ENCODE results near the gene NEGR1.

NEGR1 gene

DNA sequence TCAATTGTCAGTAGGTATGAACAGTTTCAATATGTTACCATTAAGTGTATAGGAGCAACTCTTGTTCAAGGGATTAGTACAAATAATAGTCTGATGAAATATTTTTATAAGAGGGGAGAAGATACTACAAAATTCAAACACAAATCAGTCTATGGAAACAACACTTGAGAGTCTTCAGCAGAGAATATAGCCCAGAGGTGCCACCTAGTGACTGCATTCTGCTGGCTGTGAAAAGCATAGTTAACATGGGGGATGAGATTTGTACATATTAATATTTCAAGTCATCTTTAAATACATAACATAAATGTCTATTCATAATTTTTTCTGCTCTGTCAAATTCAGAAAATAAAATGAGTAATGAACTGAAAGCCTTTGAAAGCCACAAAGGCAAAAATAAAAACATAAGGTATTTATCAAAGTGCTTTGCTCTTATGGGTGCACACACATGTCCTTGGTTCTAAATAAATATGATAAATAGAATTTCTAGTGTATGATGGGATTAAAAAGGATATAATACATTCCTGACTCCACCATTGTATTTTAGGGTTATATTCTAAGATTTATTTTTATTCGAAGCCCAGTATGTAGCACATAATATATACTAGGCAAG is 760.6 kb downstream of the NEGR1 start:
- no peak for DNase-seq (ENCODE audit: extremely low read depth in 1 of 2, low read depth in 1 of 2)

DNA sequence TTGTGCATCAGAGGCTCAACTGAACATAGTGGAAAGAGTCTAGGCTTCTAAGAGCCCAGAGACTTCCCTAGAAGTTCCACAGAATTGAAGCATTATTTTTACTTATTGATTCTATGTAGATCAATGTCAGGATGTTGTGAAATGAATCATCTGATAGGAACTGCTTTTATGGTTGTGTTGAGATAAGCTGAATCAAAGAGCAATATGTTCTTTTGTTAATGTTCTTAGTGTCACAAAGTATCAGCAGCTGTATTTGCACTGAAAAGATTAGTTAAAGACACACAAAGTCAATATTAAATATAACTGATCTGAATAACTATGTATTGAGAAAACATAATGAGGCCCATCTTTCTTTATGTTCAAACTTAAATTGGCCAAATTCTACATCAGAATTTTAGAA is 770.8 kb downstream of the NEGR1 start:
- no peak for DNase-seq (ENCODE audit: extremely low read depth in 1 of 2, low read depth in 1 of 2)

DNA sequence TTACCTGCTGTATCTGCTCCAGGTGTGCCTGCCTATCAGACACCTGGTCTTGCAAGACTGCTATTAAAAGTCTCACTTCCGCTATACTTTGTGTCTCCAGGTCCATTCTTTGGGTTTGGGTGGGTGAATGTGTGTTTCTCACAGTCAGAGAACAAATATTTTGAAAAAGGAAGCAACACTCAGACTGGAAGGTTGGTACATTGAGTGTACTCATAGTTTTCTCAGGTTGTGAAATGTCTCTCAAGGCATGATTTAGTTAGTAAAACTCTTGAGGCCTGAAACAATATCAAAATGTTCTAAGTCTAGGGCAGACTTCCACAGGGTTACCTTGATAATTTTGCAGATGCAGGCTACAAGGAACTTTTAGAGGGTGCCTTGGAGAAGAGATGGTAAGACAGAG is 771.6 kb downstream of the NEGR1 start:
- DNase-seq (ENCODE audit: extremely low read depth in 1 of 2, low read depth in 1 of 2), result no peak

DNA sequence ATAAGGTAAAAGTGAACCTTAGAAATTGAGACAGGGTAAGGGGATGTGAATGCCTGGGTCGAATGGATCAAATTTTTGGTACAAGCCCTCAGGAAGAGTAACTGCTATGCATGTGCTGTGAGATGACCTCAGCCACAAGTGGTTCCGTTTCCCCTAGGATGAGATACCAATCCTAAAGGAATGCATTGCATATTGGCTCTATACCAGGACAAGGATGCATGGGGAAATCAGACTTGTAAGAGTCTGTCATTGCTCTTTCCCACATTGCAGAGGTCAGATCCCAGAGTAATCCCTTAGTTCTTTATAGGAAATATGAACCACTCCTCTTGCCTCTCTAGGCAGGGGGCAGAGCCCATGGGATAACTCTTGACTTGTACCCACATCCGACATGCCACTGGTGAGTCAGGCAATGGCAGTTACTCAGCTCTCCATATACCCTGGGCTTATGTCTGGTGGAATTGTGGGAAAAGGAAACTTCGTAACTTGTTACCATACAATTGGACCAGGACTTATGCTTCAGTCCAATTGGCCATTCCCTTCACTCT is 773.2 kb downstream of the NEGR1 start:
- DNase-seq (ENCODE audit: extremely low read depth in 1 of 2, low read depth in 1 of 2), result no peak

DNA sequence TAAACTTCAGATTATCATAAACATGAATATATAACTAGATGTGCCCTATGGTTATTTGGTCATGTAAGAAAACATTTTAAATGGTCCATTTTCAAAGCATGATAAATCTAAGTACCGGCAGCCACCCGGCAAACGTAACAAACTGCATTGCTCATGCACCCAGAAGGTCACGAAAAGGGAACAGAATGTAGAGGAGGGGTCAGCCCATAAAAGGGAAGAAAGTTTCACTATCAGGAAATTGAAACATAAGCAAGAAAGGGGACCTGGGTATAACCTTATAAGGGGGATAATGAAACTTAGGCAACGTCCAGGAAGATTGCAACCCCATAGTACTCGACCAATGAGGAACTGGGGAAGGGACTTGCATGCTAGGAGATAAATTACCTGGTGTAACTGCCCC is 780.3 kb downstream of the NEGR1 start:
- DNase-seq (ENCODE audit: extremely low read depth in 1 of 2, low read depth in 1 of 2), result no peak

DNA sequence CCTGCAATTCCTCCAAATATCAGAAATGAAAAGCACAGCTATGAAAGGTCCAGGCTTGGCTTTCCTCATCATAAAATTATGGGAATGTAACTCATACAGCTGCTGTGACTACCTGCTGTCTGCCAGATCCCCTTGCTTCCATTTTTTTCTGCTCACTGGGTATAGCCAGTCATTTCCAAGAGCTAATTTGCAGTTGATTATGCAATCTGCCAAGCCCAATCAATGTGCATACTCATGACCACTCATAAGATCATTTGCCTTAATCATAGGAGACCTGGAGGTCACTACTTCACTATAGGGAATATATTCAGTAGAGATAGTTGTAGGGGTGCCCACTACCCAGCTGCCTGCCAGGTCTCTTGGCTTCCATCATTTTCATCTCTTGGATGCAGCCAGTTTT is 783.8 kb downstream of the NEGR1 start:
- no peak for DNase-seq (ENCODE audit: extremely low read depth in 1 of 2, low read depth in 1 of 2)

DNA sequence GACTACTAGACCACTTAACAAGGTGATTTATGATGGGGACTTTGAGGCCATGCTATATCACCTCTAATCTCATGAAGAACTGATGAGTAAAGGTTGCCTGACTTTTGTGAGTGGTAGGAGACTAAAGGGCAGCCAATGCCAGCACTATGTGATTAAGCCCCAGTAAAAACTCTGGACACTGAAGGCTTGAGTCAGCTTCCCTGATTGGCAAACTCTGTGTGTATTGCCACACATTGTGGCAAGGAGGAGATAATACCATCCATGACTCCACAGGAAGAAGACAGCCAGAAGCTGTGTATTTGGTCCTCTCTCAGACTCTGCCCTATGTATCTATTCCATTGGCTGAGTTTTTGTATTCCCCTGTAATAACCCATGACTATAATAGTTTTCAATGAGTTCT is 788.2 kb downstream of the NEGR1 start:
- no peak for DNase-seq (ENCODE audit: extremely low read depth in 1 of 2, low read depth in 1 of 2)

DNA sequence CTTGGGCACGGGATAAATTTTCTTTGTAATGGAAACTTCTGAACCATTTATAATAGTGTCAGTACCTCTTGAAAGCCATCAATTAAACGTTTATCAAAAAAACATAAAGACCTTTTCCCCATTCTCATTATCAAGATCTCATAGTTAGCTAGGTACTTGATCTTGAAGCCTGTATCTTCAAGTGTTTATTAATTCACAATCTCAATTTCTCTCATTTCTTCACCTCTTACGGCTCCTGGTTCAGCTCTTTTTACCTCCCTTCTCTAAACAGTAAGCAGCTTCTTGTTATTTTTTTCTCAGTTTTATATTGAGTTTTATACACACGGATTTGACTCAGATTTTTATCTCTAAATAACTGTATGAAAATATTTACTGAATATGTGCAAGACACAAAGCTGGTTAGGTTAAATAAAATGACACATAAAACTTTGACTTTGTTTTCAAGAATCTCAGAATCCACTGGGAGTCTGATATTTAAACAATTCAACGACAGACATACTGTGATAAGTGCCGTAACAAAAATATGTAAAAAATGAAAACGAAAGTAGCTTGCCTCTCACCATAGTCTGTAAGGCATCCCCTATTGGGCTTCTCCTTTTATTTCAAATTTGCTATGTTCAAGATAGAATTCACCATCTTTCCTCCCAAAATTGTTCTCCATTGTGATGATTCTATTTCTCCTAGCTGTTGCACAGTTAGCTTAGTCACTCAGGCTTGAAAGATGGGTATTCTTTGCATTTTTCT is 789.9 kb downstream of the NEGR1 start:
- DNase-seq (ENCODE audit: extremely low read depth in 1 of 2, low read depth in 1 of 2), result no peak

DNA sequence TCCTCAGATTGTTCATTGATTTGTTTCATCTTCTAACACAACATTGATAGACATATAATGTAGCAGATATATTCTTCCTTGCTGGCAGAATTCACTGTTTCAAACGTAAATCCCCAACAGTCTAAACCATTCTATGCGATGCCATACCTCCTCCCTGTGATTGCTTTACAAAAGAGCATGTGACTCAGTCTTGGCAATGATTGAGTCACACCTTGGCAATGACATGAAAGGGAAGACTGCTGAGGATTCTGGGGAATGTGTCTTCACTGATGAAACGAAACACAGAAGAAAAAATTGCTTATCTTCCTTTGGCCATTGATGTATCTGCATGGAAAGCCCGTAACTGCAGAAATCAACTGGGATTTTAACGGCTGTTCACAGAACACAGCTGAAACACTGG is 791.9 kb downstream of the NEGR1 start:
- no peak for DNase-seq (ENCODE audit: extremely low read depth in 1 of 2, low read depth in 1 of 2)

DNA sequence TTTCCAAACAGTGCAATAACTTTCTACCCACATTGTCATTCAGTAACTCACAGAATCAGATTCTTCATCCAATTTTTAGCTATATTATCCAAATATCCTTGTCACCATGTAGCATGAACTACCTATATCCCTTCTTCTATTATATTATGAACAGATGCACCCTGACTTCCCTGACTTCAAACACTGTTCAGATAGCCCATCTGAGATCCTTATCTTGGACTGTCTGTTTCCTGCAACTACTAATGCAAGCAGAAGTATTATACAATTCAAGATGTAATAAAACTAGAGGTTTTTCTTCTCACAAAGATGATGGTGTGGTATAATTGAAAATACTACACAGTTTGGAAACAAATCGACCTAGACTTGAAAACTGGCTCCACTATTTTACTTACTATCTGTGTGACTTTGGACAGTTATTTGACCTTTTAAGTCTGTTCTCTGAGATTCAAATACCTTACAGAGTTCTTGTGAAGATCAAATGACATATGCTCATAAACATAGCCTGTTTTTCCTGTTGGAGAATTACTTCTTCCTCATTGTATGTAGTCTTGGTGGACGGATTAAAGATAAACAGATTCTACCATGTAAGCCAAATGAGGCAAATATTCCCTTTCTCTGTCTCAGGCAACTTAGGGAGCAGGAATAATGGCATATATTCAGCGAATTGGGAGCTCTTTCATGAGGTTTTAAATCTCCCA is 793.6 kb downstream of the NEGR1 start:
- no peak for DNase-seq (ENCODE audit: extremely low read depth in 1 of 2, low read depth in 1 of 2)

DNA sequence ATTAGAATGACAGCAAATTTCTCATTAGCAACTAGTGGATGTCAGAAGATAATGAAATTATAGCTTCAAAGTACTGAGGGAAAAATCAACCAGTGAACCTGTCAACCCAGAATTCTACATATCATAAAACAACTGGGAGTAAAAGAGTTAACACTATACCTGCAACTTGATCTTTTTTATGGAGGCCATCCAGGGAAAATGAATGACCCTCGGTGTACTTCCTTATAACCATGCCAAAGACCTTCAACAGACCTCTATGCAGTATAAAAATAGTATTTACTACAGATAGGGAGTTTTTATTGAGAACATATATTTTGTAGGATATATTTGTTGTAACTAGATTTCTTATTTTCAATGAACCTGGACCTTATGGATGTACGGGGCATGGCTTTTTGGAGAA is 809.0 kb downstream of the NEGR1 start:
- no peak for DNase-seq (ENCODE audit: extremely low read depth in 1 of 2, low read depth in 1 of 2)

DNA sequence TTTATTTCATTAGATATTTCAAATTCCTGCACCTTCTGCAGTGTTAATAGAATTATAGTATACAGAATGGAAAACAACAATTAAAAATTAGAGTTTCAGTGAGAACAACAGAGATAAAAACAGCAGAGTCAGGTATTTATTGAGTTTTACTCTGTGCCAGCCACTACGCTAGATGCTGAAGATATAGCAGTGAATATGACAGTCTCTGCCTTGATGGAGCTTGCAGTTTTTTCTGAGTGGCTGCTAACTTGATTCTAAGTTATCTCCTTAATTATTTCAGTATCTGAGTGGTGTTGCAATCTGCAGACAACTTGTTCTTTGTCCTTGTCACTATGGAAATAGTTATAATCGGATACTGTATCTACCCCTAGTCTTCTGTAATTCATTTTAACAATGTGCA is 817.2 kb downstream of the NEGR1 start:
- DNase-seq (ENCODE audit: extremely low read depth in 1 of 2, low read depth in 1 of 2), result no peak

DNA sequence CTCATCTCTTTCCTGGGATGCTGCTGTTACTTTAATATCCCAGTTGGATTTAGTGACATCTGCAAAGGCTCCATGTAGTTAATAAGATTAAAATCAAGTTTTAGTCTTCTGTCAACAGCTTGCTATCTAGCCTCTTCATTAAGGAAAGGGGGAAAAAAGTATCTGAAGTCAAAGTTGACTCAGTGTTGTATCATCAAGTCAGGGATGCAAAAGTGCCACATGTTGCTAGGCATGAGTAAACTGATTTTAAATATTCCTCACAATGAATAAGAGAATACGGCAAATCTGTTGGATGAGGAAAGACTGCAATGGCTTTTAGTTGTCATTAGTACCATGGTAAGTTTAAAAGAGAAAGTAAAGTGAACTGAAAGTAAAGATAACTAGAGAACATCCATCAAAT is 818.3 kb downstream of the NEGR1 start:
- DNase-seq (ENCODE audit: extremely low read depth in 1 of 2, low read depth in 1 of 2), result no peak

DNA sequence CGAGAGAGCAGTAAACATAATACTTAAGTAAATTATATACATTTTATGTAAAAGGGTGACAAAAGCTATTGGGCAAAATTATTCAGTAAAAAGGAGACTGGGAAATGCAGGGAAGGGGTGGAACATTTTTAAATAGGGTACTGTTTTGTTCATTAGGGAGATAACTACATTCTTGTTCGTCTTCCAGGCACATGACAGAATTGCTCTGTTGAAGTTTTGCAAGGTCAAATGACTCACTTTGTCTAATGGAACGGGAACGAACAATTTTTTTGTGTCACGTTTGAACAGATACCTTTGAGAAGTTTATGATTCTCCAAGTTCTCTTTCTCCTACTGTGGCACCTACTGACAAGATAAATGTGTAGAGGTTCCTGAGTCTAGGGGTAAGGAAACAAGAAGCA is 819.2 kb downstream of the NEGR1 start:
- DNase-seq (ENCODE audit: extremely low read depth in 1 of 2, low read depth in 1 of 2), result no peak

DNA sequence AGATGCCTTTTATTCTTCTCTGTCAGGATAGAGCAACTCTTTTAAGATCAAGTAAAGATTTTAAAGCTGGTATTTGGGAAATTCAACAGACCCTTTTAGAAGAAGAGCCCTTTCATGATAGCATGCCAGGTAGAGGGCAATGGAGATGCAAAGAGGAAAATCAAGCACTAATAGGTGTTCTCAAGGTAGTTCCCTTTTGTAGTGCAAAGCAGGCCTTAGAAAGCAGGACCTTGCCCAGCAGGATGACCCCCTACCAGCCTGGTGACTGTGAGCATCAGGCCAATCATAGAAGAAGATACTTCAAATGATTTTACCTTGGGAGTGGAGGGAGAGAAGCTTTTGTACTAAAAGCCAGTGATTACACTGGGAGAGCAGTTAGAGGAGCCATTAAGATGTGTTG is 820.1 kb downstream of the NEGR1 start:
- DNase-seq (ENCODE audit: extremely low read depth in 1 of 2, low read depth in 1 of 2), result no peak

DNA sequence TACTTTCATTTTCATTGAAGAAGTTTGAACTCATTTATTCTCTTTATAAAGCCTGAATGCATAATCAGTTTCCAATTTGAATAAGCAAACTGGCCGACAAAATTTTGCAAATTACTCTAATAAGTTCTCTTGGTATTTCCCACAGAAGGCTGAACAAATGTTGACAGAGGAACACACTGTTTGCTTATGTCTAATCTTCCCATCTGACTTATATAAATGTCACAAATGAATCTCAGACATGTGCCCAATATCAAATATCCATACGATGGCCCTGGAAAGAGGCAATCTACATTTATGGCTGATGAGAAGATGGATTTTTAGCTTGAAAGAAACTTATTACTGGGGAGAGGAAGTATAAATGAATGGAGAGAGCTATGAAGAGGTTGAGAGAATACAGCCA is 820.9 kb downstream of the NEGR1 start:
- DNase-seq (ENCODE audit: extremely low read depth in 1 of 2, low read depth in 1 of 2), result no peak

DNA sequence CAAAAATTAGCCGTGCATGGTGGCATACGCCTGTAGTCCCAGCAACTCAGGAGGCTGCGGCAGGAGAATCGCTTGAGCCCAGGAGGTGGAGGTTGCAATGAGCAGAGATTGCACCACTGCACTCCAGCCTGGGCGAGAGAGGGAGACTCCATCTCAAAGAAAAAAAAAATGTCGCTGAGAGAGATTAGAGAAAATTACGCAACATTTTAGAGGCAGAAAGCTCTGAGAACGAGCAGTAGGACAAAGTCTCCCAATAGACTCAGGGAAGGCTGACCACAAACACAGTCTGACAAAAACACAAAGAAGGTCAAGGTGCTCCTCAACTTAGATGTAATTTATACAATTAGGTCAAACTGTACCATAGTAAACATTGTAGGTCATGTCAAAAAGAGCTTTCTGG is 833.9 kb downstream of the NEGR1 start:
- no peak for DNase-seq (ENCODE audit: extremely low read depth in 1 of 2, low read depth in 1 of 2)

DNA sequence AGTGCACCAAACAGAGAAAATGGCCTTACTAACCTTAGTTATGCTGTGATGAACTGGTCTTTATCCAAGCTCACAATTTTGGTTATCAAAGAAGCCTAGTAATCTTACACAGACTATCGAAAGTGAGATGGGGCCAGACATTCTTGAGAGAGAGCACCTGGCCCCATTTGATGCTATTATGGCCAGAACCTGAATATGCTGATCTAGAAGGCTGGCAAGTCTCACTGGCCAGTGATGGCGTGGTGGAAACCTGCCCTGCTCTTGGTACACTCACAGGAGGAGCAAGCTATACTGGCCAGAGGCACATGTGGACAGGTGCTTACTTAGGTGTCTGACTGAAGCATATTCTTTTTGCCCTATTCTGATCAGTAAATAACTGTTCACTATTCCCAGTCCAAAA is 843.7 kb downstream of the NEGR1 start:
- no peak for DNase-seq (ENCODE audit: extremely low read depth in 1 of 2, low read depth in 1 of 2)

DNA sequence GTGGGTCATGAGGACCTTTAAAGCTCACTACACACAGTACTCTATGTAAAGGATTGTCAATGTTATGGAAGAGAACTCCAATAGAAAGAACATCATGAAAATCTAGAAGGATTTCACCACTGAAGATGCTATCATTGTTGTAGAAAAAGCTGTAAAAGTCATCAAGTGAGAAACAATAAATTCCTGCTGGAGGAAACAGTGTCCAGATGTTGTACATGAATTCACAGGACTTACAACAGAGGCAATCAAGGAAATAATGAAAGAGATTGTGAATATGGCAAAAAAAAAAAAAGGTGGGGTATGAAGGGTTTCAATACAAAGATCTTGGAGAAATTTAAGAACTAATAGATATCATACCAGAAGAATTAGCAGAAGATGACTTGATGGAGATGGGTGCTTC is 846.4 kb downstream of the NEGR1 start:
- DNase-seq (ENCODE audit: extremely low read depth in 1 of 2, low read depth in 1 of 2), result no peak

DNA sequence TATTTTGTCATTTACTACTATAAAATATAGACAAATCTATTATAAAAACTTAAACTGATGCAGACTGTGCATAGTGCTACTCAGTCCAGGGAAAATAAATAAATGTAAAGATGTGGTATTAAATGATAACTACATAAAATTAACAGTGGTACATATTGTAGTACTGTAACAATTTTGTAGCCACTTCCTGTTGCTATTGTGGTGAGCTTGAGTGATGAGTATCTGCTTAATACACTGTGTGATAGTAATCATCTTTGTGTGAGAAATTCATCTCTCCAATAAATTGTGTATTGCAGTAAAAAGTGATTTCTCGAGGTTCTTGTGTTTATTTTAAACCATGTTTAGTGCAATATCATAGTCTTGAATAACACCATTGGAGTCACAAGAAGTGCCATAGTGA is 848.1 kb downstream of the NEGR1 start:
- DNase-seq (ENCODE audit: extremely low read depth in 1 of 2, low read depth in 1 of 2), result no peak

DNA sequence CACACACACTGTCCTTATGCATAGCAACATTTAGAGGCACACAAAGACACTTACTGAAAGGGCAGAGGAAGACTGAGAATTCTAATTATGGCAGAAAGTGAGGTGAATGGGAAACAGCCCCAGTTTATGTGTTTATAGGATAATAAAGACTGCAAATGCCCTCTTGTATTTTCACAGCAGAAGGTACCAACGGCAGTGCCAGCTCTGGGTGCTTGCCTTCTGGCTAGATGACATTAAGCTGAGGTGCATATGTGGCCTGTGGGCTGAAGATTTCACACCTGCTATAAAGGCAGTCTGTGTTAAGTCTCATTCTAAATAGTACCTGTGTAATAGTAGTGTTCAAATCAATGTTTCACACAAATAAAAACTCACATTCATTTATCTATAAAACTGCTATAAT is 854.3 kb downstream of the NEGR1 start:
- DNase-seq (ENCODE audit: extremely low read depth in 1 of 2, low read depth in 1 of 2), result no peak

DNA sequence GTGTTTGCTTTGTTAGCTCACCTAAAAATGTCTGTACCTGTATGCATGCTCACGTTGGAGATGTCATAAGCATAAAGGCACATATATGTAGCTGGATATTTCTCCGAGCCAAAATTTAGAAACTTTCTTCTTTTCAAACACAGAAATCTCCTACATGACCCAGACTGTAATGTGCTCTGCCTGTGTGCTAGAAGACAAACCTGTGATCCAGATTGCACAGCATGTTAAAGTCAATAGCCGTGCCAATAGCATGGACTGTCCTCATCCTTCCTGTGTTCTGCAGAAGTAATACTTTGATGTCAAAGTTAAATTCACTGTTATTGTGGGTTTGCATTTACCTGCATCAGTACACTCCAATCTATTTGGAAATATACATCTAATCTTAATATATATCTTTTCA is 855.3 kb downstream of the NEGR1 start:
- no peak for DNase-seq (ENCODE audit: extremely low read depth in 1 of 2, low read depth in 1 of 2)
